Hypothalamus (tissue), 51 donors: ENCODE data around the gene CHRDL2.

Source experiments
- DNase-seq, 51 donors: peaks; one replicate each; lab custom pipeline; 2025; lab: John Stamatoyannopoulos, UW

CHRDL2 gene

GRCh38 chr11:74689666-74690065, 41.6 kb downstream of the CHRDL2 start:
- DNase-seq, result no peak

GRCh38 chr11:74687237-74688023, 43.8 kb downstream of the CHRDL2 start:
- peak in 2 of 51 donors; percentile 7 to 43 for DNase-seq

DNA sequence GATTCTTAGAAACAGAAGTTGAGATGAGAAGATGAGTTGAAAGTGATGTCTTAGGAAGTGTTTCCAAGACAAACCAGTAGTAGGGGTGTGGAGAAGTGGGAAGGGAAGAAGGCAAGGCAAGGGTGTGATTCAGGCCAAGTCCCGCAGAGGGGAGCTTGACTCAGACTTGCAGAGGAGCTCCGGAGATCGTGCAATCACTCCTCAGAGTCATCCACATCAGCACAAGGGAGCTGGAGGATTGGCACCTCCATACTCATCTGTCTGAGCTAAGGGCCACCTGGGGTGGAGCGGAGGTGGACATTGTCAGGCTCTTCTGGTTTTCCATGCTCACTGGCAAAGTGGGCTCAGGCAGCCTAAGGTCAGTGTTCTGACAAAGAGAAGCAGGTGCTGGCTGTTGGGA, 44.4 kb downstream of the CHRDL2 start:
- no peak for DNase-seq

- DNase-seq, result peak in 17 of 51 donors; percentile 6 to 47 (median 22)
Observed at GRCh38 chr11:74685905-74686304, 45.3 kb downstream of the CHRDL2 start.

DNA sequence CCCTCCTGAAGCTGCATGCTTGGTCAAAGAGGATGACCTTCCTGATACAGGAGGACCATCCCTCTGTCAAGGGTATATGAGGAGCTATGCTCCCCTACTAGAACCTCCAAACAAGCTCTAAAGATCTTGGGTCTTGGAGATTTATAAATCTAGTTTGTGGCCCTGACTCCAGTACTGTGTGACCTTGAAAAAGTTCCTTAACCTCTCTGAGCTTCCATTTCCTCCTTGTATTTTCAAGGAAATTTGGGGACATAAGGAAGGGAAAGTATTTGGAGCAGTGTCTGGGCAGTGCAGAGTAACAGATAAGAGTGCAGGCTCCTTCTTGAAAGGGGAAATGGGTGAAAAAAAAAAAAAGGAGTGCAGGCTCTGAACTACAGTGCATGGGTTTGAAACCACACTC, 45.9 kb downstream of the CHRDL2 start:
- no peak for DNase-seq

- no peak for DNase-seq
Observed at GRCh38 chr11:74684661-74685060, 46.6 kb downstream of the CHRDL2 start.

DNA sequence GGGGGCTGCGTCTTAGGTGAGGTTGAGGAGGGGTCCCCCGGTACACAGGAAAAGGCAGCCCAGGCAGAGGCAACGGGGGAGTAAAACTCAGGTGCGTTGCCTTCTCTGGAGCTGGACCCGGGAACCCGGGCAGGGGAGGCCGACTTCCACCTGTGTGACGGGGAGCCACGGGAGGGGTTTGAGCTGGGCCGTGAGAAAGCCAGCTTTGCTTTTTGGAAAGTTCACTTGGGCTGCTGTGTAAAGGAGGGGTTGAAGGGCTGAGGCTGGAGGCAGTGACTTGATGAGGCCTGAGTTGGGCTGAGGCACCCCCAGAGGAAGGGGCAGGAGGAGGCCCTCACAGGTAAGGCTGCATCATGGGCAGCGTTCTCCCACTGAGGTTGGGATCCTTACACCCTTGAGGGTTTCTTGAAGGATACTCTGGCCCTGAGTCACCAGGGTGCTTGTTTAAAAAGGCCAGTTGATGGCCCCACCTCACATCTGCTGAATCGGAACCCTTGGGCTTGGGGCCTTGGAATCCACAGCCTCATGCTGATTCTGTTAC, 47.2 kb downstream of the CHRDL2 start:
- no peak for DNase-seq

GRCh38 chr11:74683279-74683871, 47.9 kb downstream of the CHRDL2 start:
- DNase-seq, result peak in 47 of 51 donors; percentile 20 to 90 (median 73)

DNA sequence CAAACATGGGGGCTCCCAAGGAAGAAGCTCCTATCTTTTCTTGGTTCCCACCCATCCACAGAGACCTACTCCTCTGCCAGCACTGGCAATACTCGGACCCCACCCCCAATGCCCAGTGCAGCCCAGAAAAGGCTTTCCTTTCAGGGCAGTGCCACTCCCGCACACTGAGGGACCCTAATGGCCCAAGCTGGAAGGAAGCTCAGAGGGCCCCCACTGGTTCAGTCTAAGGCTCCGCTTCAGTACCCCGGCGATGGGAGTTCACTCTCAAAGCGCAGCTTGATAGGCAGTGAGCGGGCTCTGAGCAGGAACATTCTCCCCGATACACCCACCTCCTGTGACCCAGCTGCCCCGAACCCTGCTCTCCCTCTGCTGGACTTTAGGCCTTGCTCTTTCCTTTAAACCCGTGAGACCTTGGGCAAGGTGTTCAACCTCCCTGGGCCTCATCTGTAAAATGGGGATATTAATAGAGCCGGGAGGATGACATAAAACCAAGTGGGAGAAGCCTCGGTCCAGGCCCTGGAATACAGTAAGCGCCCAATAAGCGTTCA, 48.4 kb downstream of the CHRDL2 start:
- peak in 1 of 51 donors; percentile 24 for DNase-seq

- peak in 4 of 51 donors; percentile 11 to 40 (median 15) for DNase-seq
Observed at GRCh38 chr11:74681686-74682651, 49.3 kb downstream of the CHRDL2 start.

DNA sequence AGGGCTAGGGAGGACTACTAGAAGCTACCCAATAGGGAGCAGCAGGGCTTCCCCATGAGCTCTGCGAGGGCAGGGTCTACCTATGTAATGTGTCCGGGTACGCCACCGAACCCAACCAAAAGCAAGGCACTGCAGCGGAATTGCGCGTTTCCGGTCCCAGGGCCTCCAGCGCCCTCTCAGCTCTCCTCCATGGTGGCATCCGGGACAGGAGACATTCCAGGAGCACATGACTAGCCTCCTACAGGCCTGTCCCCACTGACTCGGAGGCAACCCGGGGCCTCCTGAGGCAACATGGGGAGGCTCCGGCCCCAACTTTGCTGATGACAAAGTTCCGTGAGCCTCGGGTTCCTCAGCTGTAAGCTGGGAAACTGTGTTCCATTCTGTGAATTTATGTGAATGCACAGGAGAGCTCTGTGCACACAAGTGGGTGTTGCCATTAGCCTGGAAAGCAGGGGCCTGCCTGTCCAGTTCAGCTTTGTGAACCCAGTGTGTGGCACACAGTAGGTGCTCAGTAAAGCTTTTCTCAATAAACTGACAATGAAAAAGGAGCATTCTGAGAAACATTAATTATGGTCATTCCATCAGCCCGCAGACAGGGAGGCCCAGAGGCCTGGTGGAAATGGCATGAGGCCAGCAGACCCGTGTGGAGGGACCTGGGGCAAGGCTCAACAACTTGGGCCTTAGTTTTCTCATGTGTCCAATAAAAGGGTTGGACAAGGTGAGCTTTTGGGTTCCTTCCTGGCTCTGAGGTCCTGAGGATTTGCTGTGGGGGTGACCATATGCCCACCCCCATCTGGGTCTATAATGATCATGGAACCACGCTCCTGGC, 50.3 kb downstream of the CHRDL2 start:
- no peak for DNase-seq

GRCh38 chr11:74680035-74680671, 51.1 kb downstream of the CHRDL2 start:
- DNase-seq, result no peak

- DNase-seq, result no peak
Observed at GRCh38 chr11:74679513-74679865, 51.7 kb downstream of the CHRDL2 start.

- no peak for DNase-seq
Observed at GRCh38 chr11:74678591-74679512, 52.4 kb downstream of the CHRDL2 start.

DNA sequence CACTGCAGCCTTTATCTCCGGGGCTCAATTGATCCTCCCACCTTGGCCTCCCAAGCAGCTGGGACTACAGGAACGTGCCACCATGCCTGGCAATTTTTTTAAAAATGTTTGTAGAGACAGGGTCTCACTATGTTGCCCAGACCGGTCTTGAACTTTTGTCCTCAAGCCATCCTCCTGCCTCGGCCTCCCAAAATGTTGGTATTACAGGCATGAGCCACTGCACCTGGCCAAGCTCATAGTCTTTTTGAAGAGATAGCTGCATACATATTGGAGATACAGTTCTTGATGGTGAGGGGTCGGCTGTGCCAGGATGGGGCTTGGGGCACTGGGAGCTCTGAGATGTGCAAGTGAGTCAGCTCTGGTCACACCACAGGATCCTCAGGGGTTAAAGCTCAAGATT, 53.2 kb downstream of the CHRDL2 start:
- DNase-seq, result no peak

GRCh38 chr11:74677131-74677530, 54.1 kb downstream of the CHRDL2 start:
- DNase-seq, result no peak

DNA sequence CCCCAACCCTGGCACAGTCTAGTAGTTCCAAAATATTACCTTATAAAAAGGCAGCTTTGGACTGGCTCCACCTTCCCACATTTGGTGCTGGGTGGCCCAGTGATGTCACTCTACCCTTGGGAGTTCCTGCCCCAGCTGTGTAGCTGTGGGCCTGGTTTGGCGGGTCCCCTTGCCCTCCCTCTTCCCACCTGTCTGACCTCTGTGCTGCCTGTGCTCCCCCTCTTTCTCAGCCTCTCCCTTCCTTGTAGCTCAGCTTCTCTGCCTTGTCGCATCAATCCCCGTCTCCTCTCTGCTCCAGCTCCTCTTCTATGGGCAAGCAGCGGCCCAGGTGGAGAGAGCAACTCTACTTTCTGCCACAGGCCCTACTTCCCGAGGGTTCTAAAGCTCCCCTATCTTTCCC, 54.6 kb downstream of the CHRDL2 start:
- no peak for DNase-seq

DNA sequence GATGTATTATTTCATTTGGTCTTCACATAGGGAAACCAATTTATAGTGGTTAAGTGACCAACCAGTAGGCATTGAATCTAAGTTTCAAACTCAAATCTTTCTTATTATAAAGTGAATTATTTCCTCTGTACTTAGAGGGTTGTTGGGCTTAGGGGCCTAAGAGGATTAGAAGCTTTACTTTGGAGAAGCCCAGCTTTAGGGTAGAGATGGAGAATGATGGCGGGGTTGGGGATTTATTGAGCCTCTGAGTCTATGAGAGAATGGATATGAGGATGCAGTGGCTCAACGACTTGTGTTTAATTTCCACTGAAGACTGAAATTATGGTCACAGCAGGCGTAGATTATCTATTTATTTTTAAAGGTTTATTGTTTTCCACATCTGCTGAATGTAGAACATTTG, 55.5 kb downstream of the CHRDL2 start:
- no peak for DNase-seq
